Gastrocnemius medialis (tissue), 4 donors: Measurements from ENCODE around the gene ACSM4.

Source experiments
- POLR2A ChIP-seq, 2 donors: fragments of 450-650 bp; IDR thresholded peaks; one replicate each; pipeline ENCODE4 v1.6.1; 2017; ENCODE audit warnings: antibody characterized with exemption in 2 of 2, mild to moderate bottlenecking in 2 of 2, moderate library complexity in 2 of 2
- TF ChIP-seq, protein P1 (sequence below), 5 experiments: fragments of 450-650 bp in 3 of 5; fragments of 200-600 bp in 2 of 5; sonication (generic) in 2 of 5; IDR thresholded peaks in 4 of 5; conservative IDR thresholded peaks in 1 of 5; 1 replicate in 4 of 5; 2 replicates in 1 of 5; pipeline ENCODE4 v1.5.1; 2016 to 2019; ENCODE audit warnings: antibody characterized with exemption in 5 of 5, mild to moderate bottlenecking in 3 of 5, moderate library complexity in 3 of 5

DNA sequence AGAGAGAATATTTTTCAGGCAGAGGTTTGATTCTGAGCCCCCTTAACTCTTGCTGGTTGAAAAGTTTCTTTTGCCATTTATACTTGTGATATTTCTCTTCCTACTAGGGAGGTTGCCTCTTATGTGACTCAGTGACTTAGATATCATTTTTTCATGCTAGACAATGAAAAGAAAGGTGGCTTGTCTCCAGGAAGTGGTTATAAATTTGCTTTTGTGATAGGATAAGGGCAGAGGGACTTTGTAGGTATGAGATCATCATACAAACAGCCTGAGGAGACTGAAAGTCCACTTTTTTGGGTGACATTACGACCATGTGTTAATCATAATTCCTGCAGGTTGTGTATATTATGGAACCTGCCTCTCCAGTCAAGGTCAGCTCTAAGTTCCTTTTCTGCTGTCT lies 35.8 kb downstream of the ACSM4 start:
- TF ChIP-seq, protein P1, sequence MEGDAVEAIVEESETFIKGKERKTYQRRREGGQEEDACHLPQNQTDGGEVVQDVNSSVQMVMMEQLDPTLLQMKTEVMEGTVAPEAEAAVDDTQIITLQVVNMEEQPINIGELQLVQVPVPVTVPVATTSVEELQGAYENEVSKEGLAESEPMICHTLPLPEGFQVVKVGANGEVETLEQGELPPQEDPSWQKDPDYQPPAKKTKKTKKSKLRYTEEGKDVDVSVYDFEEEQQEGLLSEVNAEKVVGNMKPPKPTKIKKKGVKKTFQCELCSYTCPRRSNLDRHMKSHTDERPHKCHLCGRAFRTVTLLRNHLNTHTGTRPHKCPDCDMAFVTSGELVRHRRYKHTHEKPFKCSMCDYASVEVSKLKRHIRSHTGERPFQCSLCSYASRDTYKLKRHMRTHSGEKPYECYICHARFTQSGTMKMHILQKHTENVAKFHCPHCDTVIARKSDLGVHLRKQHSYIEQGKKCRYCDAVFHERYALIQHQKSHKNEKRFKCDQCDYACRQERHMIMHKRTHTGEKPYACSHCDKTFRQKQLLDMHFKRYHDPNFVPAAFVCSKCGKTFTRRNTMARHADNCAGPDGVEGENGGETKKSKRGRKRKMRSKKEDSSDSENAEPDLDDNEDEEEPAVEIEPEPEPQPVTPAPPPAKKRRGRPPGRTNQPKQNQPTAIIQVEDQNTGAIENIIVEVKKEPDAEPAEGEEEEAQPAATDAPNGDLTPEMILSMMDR (IDR thresholded peaks at IDR 0.05 in 4 of 5, conservative IDR thresholded peaks at IDR 0.05 in 1 of 5), result no peak
- TF ChIP-seq POLR2A (IDR thresholded peaks at IDR 0.05), result no peak
